Suprapubic skin (tissue), 4 donors: Measurements from ENCODE around the gene JMJD1C. TPM values are rescaled to one million over a fixed set of nuclear protein-coding genes. Genes with fewer than 3 reads are reported as not detected.

ENCODE experiments used
- DNase-seq, 2 donors: peaks; one replicate each; pipeline ENCODE4 v3.0.0-alpha.2; 2019; ENCODE audit warnings: low spot score in 2 of 2
- H3K27ac ChIP-seq: fragments of 200-600 bp; sonication (generic); one replicate; pipeline ENCODE4 v1.5.1; 2019
- H3K27me3 ChIP-seq: fragments of 200-600 bp; sonication (generic); one replicate; pipeline ENCODE4 v1.5.1; 2019
- H3K36me3 ChIP-seq: fragments of 200-600 bp; sonication (generic); one replicate; pipeline ENCODE4 v1.5.1; 2019
- H3K4me1 ChIP-seq: fragments of 200-600 bp; sonication (generic); one replicate; pipeline ENCODE4 v1.5.1; 2019
- H3K4me3 ChIP-seq: fragments of 200-600 bp; sonication (generic); one replicate; pipeline ENCODE4 v1.5.1; 2019; ENCODE audit warnings: mild to moderate bottlenecking
- H3K9me3 ChIP-seq: fragments of 200-600 bp; sonication (generic); one replicate; pipeline ENCODE4 v1.5.1; 2019
- EP300 ChIP-seq: sonication (generic); formaldehyde crosslinking; IDR thresholded peaks from one replicate; pipeline ENCODE4 v1.6.1; 2017; ENCODE audit warnings: antibody characterized with exemption
- POLR2A ChIP-seq, 2 donors: fragments of 450-650 bp; IDR thresholded peaks; one replicate each; pipeline ENCODE4 v1.6.1; 2017; ENCODE audit warnings: antibody characterized with exemption in 2 of 2, mild to moderate bottlenecking in 2 of 2, moderate library complexity in 2 of 2
- POLR2AphosphoS5 ChIP-seq, 3 donors: sonication (generic); formaldehyde crosslinking; IDR thresholded peaks; one replicate each; pipeline ENCODE4 v1.6.1; 2017; ENCODE audit warnings: antibody characterized with exemption in 3 of 3
- WGBS: methylation state at CpG from one replicate; pipeline ENCODE4 v1.1.5; 2018; 5-methylcytosine and 5-hydroxymethylcytosine counted together
- total RNA-seq, 4 donors: library from RNA; depleted of rRNA; stranded (reverse); fragments of >200 nt; gene quantifications; one replicate each; pipeline ENCODE4 v1.1.0, GENCODE V29; 2016
- TF ChIP-seq, protein P1 (sequence below), 2 donors: fragments of 200-600 bp in 1 of 2; fragments of 450-650 bp in 1 of 2; sonication (generic) in 1 of 2; IDR thresholded peaks; one replicate each; pipeline ENCODE4 v1.5.1; 2016 to 2019; ENCODE audit warnings: antibody characterized with exemption in 2 of 2, mild to moderate bottlenecking in 1 of 2, moderate library complexity in 1 of 2

The JMJD1C gene
- total RNA-seq, 4 donors from 2014 or later = 78.6 to 127 (median 97.5) TPM

DNA sequence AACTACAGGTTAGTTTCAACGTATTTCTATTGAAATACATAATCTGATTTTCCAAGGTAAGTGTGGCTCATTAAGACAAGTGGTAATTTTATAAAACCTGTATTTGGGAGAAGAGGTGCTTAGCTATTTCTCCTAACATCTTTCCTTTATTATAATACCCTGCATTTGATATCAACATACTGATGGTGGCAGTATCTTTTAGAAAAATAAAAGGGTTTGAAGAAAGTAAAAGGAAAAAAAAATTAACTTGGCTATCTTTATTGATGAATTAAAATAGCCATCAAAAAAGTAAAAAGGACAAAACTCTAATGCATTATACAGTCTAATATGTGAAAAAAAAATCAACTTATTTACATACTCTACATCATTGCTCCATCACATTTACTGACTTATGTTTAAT is 264.7 kb downstream of the JMJD1C start:
- Histone ChIP-seq H3K9me3 (no peaks in the 10 kb centered on the region), H3K4me3 (no peak overlapping the region), H3K36me3 (peaks cover 25% of the 10 kb centered on the region), H3K27me3 (no peaks in the 10 kb centered on the region), H3K27ac (no peak overlapping the region), H3K4me1 (peaks cover 4% of the 10 kb centered on the region)
- no peak for DNase-seq
- TF ChIP-seq EP300 (no peak), POLR2AphosphoS5 (IDR thresholded peaks at IDR 0.05) (no peak), POLR2A (IDR thresholded peaks at IDR 0.05) (no peak)
- TF ChIP-seq, protein P1, sequence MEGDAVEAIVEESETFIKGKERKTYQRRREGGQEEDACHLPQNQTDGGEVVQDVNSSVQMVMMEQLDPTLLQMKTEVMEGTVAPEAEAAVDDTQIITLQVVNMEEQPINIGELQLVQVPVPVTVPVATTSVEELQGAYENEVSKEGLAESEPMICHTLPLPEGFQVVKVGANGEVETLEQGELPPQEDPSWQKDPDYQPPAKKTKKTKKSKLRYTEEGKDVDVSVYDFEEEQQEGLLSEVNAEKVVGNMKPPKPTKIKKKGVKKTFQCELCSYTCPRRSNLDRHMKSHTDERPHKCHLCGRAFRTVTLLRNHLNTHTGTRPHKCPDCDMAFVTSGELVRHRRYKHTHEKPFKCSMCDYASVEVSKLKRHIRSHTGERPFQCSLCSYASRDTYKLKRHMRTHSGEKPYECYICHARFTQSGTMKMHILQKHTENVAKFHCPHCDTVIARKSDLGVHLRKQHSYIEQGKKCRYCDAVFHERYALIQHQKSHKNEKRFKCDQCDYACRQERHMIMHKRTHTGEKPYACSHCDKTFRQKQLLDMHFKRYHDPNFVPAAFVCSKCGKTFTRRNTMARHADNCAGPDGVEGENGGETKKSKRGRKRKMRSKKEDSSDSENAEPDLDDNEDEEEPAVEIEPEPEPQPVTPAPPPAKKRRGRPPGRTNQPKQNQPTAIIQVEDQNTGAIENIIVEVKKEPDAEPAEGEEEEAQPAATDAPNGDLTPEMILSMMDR (IDR thresholded peaks at IDR 0.05) = no peak
- 0% methylated on average over 1 of the region's 1 CpG for WGBS

DNA sequence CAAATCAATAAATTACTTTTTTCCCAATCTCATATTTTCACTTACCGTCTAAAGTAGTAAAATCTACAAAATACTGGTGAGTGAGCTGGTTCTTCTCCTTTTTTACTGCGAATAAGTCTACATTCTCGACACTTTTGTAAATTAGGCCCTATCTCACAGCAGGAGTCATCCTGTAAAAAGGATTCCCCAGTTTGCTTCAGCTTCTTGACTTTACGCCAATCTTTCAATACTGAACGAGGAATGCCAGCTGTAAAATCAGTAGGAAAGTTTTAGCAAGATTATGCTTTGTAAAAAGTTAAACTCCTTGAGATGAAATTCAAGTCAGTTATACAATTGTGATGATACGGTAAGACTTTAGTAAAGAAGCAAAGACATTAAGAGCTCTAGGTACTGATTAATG is 265.3 kb downstream of the JMJD1C start:
- WGBS = 76% methylated on average over 6 of the region's 6 CpGs
- no peak for DNase-seq
- Histone ChIP-seq H3K9me3 (no peaks in the 10 kb centered on the region), H3K4me3 (no peak overlapping the region), H3K4me1 (no peaks in the 10 kb centered on the region), H3K27me3 (no peaks in the 10 kb centered on the region), H3K27ac (no peak overlapping the region), H3K36me3 (peaks cover 25% of the 10 kb centered on the region)
- TF ChIP-seq, protein P1 (IDR thresholded peaks at IDR 0.05) = no peak
- TF ChIP-seq POLR2A (IDR thresholded peaks at IDR 0.05) (no peak), EP300 (no peak), POLR2AphosphoS5 (IDR thresholded peaks at IDR 0.05) (no peak)

DNA sequence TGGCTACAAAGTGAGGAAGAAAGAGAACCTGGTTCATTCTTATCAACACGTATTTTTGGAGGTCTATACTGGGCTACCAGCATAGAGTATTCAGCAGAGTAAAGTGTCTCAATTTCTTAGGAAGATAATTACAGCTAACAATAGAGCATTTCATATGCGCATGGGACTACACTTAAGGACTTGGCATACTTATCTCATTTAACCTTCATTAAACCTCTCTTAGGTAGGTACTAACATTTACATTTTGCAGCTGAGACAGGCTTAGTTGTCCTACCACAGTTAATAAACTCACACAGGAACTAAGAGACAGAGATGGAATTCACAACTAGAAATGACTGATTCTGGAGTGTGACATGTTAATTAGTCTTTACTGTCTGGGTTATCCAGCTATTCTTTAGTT is 266.1 kb downstream of the JMJD1C start:
- no peak for DNase-seq
- peaks cover 32% of the 10 kb centered on the region for H3K36me3 ChIP-seq
- 96% methylated on average over 2 of the region's 2 CpGs for WGBS

DNA sequence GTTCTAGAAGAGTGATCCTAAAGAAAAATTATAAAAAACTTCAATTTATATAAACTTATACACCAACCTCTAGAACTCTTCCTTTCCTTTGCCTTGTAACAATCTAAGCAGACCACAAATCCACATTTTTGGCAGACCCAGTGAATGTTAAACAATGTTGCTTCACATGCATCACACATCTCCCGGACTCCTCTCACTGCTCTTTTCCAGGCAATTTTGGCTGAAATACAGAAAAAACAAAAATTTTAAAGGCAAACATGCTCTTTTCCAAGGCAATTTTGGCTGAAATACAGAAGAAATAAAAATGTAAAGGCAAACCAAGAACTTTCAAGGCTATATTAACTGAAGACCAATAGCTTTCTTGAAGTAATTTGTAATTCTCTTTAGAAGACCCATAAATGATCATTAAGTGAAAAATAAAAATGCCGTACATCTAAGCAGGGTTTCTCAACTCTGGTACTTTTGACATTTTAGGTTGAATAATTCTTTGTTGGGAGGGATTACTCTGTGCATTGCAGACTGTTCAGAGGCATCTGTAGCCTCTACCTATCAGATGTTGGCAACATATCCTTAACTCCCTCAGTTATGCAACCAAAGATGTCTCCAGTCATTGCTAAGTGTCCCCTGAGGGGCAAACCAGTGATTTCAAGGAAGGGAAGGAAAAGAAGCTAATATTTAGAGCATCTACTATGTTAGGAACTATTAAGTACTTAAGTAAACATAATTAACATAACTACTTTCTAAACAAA is 268.3 kb downstream of the JMJD1C start:
- no peak overlapping the region for H3K27ac ChIP-seq
- H3K9me3 ChIP-seq = no peaks in the 10 kb centered on the region
- TF ChIP-seq POLR2AphosphoS5 (IDR thresholded peaks at IDR 0.05) (no peak), EP300 (no peak), POLR2A (IDR thresholded peaks at IDR 0.05) (no peak)
- TF ChIP-seq, protein P1 (IDR thresholded peaks at IDR 0.05) = no peak
- no peak overlapping the region for H3K4me3 ChIP-seq
- WGBS = 74% methylated on average over 2 of the region's 2 CpGs
- no peaks in the 10 kb centered on the region for H3K4me1 ChIP-seq
- H3K27me3 ChIP-seq = no peaks in the 10 kb centered on the region
- H3K36me3 ChIP-seq = peaks cover 48% of the 10 kb centered on the region
- DNase-seq = no peak

More for the DNA sequence above, 266.1 kb downstream of the JMJD1C start:
- Histone ChIP-seq H3K4me1 (no peaks in the 10 kb centered on the region), H3K9me3 (no peaks in the 10 kb centered on the region), H3K27ac (no peak overlapping the region), H3K27me3 (no peaks in the 10 kb centered on the region), H3K4me3 (no peak overlapping the region)
- TF ChIP-seq POLR2A (IDR thresholded peaks at IDR 0.05) (no peak), EP300 (no peak), POLR2AphosphoS5 (IDR thresholded peaks at IDR 0.05) (no peak)

DNA sequence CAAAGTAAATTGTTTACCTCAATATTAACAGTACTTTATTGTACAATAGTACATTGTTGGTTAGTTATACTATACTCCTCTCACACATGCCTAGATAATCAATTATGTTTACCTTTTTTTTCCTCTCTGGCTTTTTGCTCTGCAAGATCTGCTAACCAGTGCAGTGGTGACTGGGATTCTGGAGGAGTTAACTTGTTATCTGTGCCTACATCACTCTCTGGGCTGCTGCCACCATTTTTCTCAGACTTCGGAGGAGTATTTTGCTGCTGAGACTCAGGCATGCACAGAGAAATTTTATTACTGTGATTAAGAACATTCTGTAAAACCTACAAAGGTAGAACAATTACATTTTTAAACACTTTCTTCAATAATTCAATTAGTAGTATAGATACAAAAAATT is 273.0 kb downstream of the JMJD1C start:
- no peaks in the 10 kb centered on the region for H3K4me1 ChIP-seq
- no peak overlapping the region for H3K27ac ChIP-seq
- no peak overlapping the region for H3K4me3 ChIP-seq
- 67% methylated on average over 1 of the region's 1 CpG for WGBS
- TF ChIP-seq POLR2A (IDR thresholded peaks at IDR 0.05) = no peak
- TF ChIP-seq, protein P1 (IDR thresholded peaks at IDR 0.05) = no peak
- TF ChIP-seq POLR2AphosphoS5 (IDR thresholded peaks at IDR 0.05) = no peak
- TF ChIP-seq EP300 = no peak
- H3K36me3 ChIP-seq = peaks cover 75% of the 10 kb centered on the region
- H3K27me3 ChIP-seq = no peaks in the 10 kb centered on the region
- H3K9me3 ChIP-seq = no peaks in the 10 kb centered on the region
- DNase-seq = no peak
